Adipocyte (in vitro differentiated cells): ENCODE data around the gene RAPGEF5.

ENCODE experiments used
- DNase-seq: peaks from one replicate; pipeline ENCODE4 v3.0.0-alpha.2; 2015; ENCODE audit warnings: low read depth
- H3K27me3 ChIP-seq: replicated peaks from 2 replicates; pipeline ENCODE4 v1.7.0; 2013; ENCODE audit warnings: mild to moderate bottlenecking, low read length, moderate library complexity; ENCODE audit not compliant: control insufficient read depth, insufficient read depth
- H3K36me3 ChIP-seq: 2 replicates; pipeline ENCODE4 v1.7.0; 2013; ENCODE audit warnings: low read length, mild to moderate bottlenecking, moderate library complexity; ENCODE audit not compliant: control insufficient read depth, insufficient read depth, severe bottlenecking
- H3K4me1 ChIP-seq: 2 replicates; pipeline ENCODE4 v1.7.0; 2013; ENCODE audit warnings: mild to moderate bottlenecking, low read length, moderate library complexity; ENCODE audit not compliant: control insufficient read depth, insufficient read depth
- H3K4me3 ChIP-seq: 2 replicates; pipeline ENCODE4 v1.7.0; 2013; ENCODE audit warnings: mild to moderate bottlenecking, low read length, moderate library complexity
- H3K9ac ChIP-seq: 2 replicates; pipeline ENCODE4 v1.7.0; 2013; ENCODE audit warnings: mild to moderate bottlenecking, low read length, moderate library complexity
- H3K9me3 ChIP-seq: 2 replicates; pipeline ENCODE4 v1.7.0; 2013; ENCODE audit warnings: mild to moderate bottlenecking, low read length, moderate library complexity; ENCODE audit not compliant: control insufficient read depth

Gene RAPGEF5

GRCh38 chr7:22255342-22255741, 101.6 kb downstream of the RAPGEF5 start:
- no peaks in the 10 kb centered on the region for H3K9me3 ChIP-seq
- H3K4me1 ChIP-seq: no peaks in the 10 kb centered on the region
- no peak overlapping the region for H3K9ac ChIP-seq
- no peak overlapping the region for H3K4me3 ChIP-seq
- no peaks in the 10 kb centered on the region for H3K36me3 ChIP-seq
- DNase-seq: no peak
- peaks cover 5% of the 10 kb centered on the region for H3K27me3 ChIP-seq

GRCh38 chr7:22252936-22253536, 103.9 kb downstream of the RAPGEF5 start:
- Histone ChIP-seq H3K4me1 (no peaks in the 10 kb centered on the region), H3K9me3 (no peaks in the 10 kb centered on the region), H3K9ac (no peak overlapping the region), H3K27me3 (peaks cover 5% of the 10 kb centered on the region), H3K4me3 (no peak overlapping the region), H3K36me3 (no peaks in the 10 kb centered on the region)
- DNase-seq: no peak

GRCh38 chr7:22252016-22252415, 104.9 kb downstream of the RAPGEF5 start:
- Histone ChIP-seq H3K9me3 (no peaks in the 10 kb centered on the region), H3K4me1 (no peaks in the 10 kb centered on the region), H3K9ac (no peak overlapping the region), H3K27me3 (peaks cover 5% of the 10 kb centered on the region), H3K4me3 (no peak overlapping the region), H3K36me3 (no peaks in the 10 kb centered on the region)
- DNase-seq: no peak

GRCh38 chr7:22251281-22251680, 105.7 kb downstream of the RAPGEF5 start:
- H3K4me3 ChIP-seq: no peak overlapping the region
- H3K4me1 ChIP-seq: no peaks in the 10 kb centered on the region
- no peaks in the 10 kb centered on the region for H3K36me3 ChIP-seq
- peaks cover 4% of the 10 kb centered on the region for H3K9me3 ChIP-seq
- H3K9ac ChIP-seq: no peak overlapping the region
- H3K27me3 ChIP-seq: peaks cover 5% of the 10 kb centered on the region
- DNase-seq: no peak

- Histone ChIP-seq H3K9ac (no peak overlapping the region), H3K36me3 (no peaks in the 10 kb centered on the region), H3K27me3 (peaks cover 5% of the 10 kb centered on the region), H3K4me1 (no peaks in the 10 kb centered on the region), H3K4me3 (no peak overlapping the region), H3K9me3 (peaks cover 13% of the 10 kb centered on the region)
- DNase-seq: no peak
These were observed 106.6 kb downstream of the RAPGEF5 start for GRCh38 chr7:22250390-22250789.

GRCh38 chr7:22248111-22248809, 108.7 kb downstream of the RAPGEF5 start:
- Histone ChIP-seq H3K4me3 (no peak overlapping the region), H3K4me1 (no peaks in the 10 kb centered on the region), H3K36me3 (no peaks in the 10 kb centered on the region), H3K27me3 (peaks cover 5% of the 10 kb centered on the region), H3K9me3 (peaks cover 13% of the 10 kb centered on the region), H3K9ac (no peak overlapping the region)
- no peak for DNase-seq

- Histone ChIP-seq H3K36me3 (no peaks in the 10 kb centered on the region), H3K9ac (no peak overlapping the region), H3K4me3 (no peak overlapping the region), H3K27me3 (no peaks in the 10 kb centered on the region), H3K9me3 (peaks cover 13% of the 10 kb centered on the region), H3K4me1 (peaks cover 4% of the 10 kb centered on the region)
- no peak for DNase-seq
These were observed 115.1 kb downstream of the RAPGEF5 start for GRCh38 chr7:22241805-22242390.

- Histone ChIP-seq H3K36me3 (no peaks in the 10 kb centered on the region), H3K4me1 (peaks cover 4% of the 10 kb centered on the region), H3K4me3 (no peak overlapping the region), H3K9ac (no peak overlapping the region), H3K9me3 (peaks cover 6% of the 10 kb centered on the region), H3K27me3 (no peaks in the 10 kb centered on the region)
- DNase-seq: no peak
These were observed 115.9 kb downstream of the RAPGEF5 start for GRCh38 chr7:22240904-22241571.

- no peaks in the 10 kb centered on the region for H3K27me3 ChIP-seq
- H3K4me1 ChIP-seq: peaks cover 4% of the 10 kb centered on the region
- H3K9ac ChIP-seq: no peak overlapping the region
- peak; percentile 8 for DNase-seq
- no peaks in the 10 kb centered on the region for H3K9me3 ChIP-seq
- H3K4me3 ChIP-seq: no peak overlapping the region
- H3K36me3 ChIP-seq: no peaks in the 10 kb centered on the region
These were observed 118.3 kb downstream of the RAPGEF5 start for GRCh38 chr7:22238354-22239311.

GRCh38 chr7:22235134-22235533, 121.8 kb downstream of the RAPGEF5 start:
- no peaks in the 10 kb centered on the region for H3K9me3 ChIP-seq
- peaks cover 4% of the 10 kb centered on the region for H3K4me1 ChIP-seq
- H3K4me3 ChIP-seq: no peak overlapping the region
- H3K9ac ChIP-seq: no peak overlapping the region
- DNase-seq: no peak
- H3K27me3 ChIP-seq: no peaks in the 10 kb centered on the region
- H3K36me3 ChIP-seq: no peaks in the 10 kb centered on the region
